GM12891 (cell line): ENCODE data around the gene TRDN.
"Not testable (repeated sequence)": the region's sequence is repeated elsewhere in the genome, so short reads cannot be mapped to it uniquely, and the experiment has no call there.

Experiments
- POLR2A ChIP-seq: IDR thresholded peaks from 2 replicates; pipeline ENCODE4 v1.6.1; 2011; ENCODE audit warnings: low read depth, low read length, control low read depth
- POLR2AphosphoS5 ChIP-seq: IDR thresholded peaks from 2 replicates; pipeline ENCODE4 v1.6.1; 2011; ENCODE audit warnings: low read depth, low read length, control low read depth
- POU2F2 ChIP-seq: IDR thresholded peaks from 2 replicates; pipeline ENCODE4 v1.6.1; 2011; ENCODE audit warnings: low read depth, mild to moderate bottlenecking, control low read depth, low read length, moderate library complexity
- SPI1 ChIP-seq: IDR thresholded peaks from 2 replicates; pipeline ENCODE4 v1.6.1; 2011; ENCODE audit warnings: low read depth, low read length, control low read depth
- TAF1 ChIP-seq: IDR thresholded peaks from 2 replicates; pipeline ENCODE4 v1.6.1; 2011; ENCODE audit warnings: low read depth, low read length, control low read depth

DNA sequence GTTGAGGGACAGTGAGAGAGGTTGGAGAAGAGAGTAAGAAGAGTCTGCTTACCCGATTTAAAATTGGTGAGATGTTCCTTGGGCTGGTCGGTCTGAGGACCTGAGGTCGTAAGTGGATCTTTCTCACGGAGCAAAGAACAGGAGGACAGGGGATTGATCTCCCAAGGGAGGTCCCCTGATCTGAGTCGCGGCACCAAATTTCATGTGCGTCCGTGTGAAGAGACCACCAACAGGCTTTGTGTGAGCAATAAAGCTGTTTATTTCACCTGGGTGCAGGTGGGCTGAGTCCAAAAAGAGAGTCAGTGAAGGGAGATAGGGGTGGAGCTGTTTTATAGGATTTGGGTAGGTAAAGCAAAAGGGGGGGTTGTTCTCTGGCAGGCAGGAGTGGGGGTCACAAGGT lies 49.3 kb downstream of the TRDN start:
- TF ChIP-seq POLR2A, POLR2AphosphoS5, SPI1, POU2F2, TAF1: not testable (repeated sequence)
